Measurements from ENCODE around the gene TMEM156.

Gene TMEM156, protein sequence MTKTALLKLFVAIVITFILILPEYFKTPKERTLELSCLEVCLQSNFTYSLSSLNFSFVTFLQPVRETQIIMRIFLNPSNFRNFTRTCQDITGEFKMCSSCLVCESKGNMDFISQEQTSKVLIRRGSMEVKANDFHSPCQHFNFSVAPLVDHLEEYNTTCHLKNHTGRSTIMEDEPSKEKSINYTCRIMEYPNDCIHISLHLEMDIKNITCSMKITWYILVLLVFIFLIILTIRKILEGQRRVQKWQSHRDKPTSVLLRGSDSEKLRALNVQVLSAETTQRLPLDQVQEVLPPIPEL

DNA sequence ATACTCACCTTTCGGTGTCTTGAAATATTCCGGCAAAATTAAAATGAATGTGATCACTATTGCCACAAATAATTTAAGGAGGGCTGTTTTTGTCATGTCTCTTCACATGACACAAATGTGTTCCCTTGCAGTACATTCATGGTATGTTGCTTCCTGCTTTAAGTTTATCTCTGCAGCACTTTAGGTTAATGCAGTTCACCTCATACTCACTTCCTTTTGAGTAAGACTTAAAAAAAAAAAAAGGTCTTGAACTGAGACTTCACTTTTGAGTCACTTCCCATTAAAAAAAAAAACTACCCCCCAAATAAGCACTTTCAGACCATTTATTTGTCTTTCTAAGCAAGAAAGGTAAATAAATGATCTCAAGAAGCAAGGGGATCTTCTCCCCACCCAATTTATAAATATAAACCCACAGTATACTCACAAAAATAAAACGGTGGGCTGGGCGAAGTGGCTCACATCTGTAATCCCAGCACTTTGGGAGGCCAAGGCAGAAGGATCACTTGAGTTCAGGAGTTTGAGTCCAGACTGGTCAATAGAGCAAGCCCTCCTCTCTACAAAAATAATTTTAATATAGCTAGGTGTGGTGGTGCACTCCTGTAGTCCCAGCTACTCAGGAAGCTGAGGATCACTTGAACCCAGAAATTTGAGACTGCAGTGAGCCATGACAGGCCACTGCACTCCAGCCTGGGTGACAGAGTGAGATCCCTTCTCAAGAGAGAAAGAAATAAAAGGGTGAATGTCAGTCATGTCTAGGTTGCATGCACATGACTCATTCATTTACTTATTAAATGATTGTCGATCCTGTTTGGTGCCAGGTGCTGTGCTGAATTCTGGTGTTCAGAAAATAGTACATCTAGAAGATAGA, at the start of gene TMEM156:
Gene TMEM156, minus strand, starts transcription at position 192 of the 868 bp plus-strand sequence. Its CDS starts 96 bp downstream, at position 96.
- no peak for DNase-seq (ENCODE audit: low read depth)
- TF ChIP-seq CTCF (IDR thresholded peaks at IDR 0.05; ENCODE audit: control insufficient read depth, insufficient read depth, low read depth, low read length, missing control alignments), result no peak
- no peak within 1 kb of the TSS for H3K4me3 ChIP-seq (ENCODE audit: control insufficient read depth, low read depth, low read length)

DNA sequence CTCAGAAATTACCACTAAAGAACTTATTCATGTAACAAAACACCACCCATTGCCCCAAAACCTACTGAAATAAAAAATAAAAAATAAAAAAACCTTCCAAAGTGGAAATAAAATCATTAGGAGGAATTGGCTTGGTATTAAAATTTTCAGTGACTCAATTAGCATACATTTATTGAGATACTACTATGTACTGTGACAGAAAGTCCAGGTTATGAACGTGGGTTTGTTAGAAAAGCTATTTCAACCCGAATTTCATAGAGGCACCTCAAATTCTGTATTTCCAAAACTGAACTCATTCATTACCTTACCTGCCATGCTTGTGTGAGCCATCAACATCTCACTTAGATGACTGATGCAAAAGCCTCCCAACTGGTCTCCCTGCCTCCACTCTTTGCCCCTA, 46.6 kb upstream of the TMEM156 start:
- DNase-seq (ENCODE audit: low read depth), result no peak
- no peak overlapping the region for H3K4me3 ChIP-seq (ENCODE audit: control insufficient read depth, low read depth, low read length)
- TF ChIP-seq CTCF (IDR thresholded peaks at IDR 0.05; ENCODE audit: control insufficient read depth, insufficient read depth, low read depth, low read length, missing control alignments), result no peak

GRCh38 chr4:39068907-39069306, 36.7 kb upstream of the TMEM156 start:
- DNase-seq (ENCODE audit: low read depth), result no peak
- no peak for TF ChIP-seq CTCF (IDR thresholded peaks at IDR 0.05; ENCODE audit: control insufficient read depth, insufficient read depth, low read depth, low read length, missing control alignments)
- no peak overlapping the region for H3K4me3 ChIP-seq (ENCODE audit: control insufficient read depth, low read depth, low read length)

GRCh38 chr4:39067451-39067850, 35.2 kb upstream of the TMEM156 start:
- no peak for DNase-seq (ENCODE audit: low read depth)
- H3K4me3 ChIP-seq (ENCODE audit: control insufficient read depth, low read depth, low read length), result no peak overlapping the region
- TF ChIP-seq CTCF (IDR thresholded peaks at IDR 0.05; ENCODE audit: control insufficient read depth, insufficient read depth, low read depth, low read length, missing control alignments), result no peak

- H3K4me3 ChIP-seq (ENCODE audit: control insufficient read depth, low read depth, low read length), result no peak overlapping the region
- TF ChIP-seq CTCF (IDR thresholded peaks at IDR 0.05; ENCODE audit: control insufficient read depth, insufficient read depth, low read depth, low read length, missing control alignments), result no peak
- DNase-seq (ENCODE audit: low read depth), result no peak
Observed at GRCh38 chr4:39067031-39067430, 34.8 kb upstream of the TMEM156 start.

DNA sequence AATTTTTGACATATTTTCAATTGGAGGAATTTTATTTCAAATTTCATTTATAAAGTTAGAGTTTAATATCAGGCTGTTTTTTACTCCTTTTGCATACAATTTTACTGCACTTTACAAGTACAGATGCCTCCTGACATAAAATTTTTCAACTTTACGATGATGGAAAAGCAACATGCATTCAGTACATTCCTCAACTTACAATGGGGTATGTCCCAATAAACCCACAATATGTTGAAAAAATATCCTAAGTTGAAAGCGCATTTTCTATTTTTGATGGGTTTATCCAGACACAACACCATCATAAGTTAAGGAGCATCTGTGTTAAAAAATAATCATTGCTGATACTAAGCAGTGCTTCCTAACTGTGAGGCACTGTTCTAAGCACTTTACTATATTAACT, 34.2 kb upstream of the TMEM156 start:
- no peak for TF ChIP-seq CTCF (IDR thresholded peaks at IDR 0.05; ENCODE audit: control insufficient read depth, insufficient read depth, low read depth, low read length, missing control alignments)
- no peak overlapping the region for H3K4me3 ChIP-seq (ENCODE audit: control insufficient read depth, low read depth, low read length)
- DNase-seq (ENCODE audit: low read depth), result no peak
